Measurements from ENCODE around the gene FOXJ3.
"Not testable (repeated sequence)": the region's sequence is repeated elsewhere in the genome, so short reads cannot be mapped to it uniquely, and the experiment has no call there.

The FOXJ3 gene

GRCh38 chr1:42239555-42239954 lies 95.5 kb downstream of the FOXJ3 start:
- ATAC-seq, result no peak

GRCh38 chr1:42239041-42239440 lies 96.0 kb downstream of the FOXJ3 start:
- ATAC-seq, result no peak

GRCh38 chr1:42231253-42231652 lies 103.8 kb downstream of the FOXJ3 start:
- no peak for ATAC-seq

- no peak for ATAC-seq
Measured at GRCh38 chr1:42228938-42229337, 106.1 kb downstream of the FOXJ3 start.

GRCh38 chr1:42223036-42223435 lies 112.0 kb downstream of the FOXJ3 start:
- ATAC-seq, result no peak

GRCh38 chr1:42221952-42222606 lies 113.0 kb downstream of the FOXJ3 start:
- no peak for ATAC-seq

- no peak for ATAC-seq
Measured at GRCh38 chr1:42221456-42221855, 113.6 kb downstream of the FOXJ3 start.

GRCh38 chr1:42219627-42220026 lies 115.4 kb downstream of the FOXJ3 start:
- no peak for ATAC-seq

GRCh38 chr1:42214447-42214871 lies 120.6 kb downstream of the FOXJ3 start:
- ATAC-seq, result no peak

- no peak for ATAC-seq
Measured at GRCh38 chr1:42211224-42211623, 123.8 kb downstream of the FOXJ3 start.

- ATAC-seq, result no peak
Measured at GRCh38 chr1:42210421-42211133, 124.5 kb downstream of the FOXJ3 start.

GRCh38 chr1:42209526-42210251 lies 125.3 kb downstream of the FOXJ3 start:
- no peak for ATAC-seq

GRCh38 chr1:42206930-42207329 lies 128.1 kb downstream of the FOXJ3 start:
- not testable (repeated sequence) for ATAC-seq

GRCh38 chr1:42206164-42206563 lies 128.9 kb downstream of the FOXJ3 start:
- no peak for ATAC-seq

GRCh38 chr1:42201986-42202385 lies 133.0 kb downstream of the FOXJ3 start:
- ATAC-seq, result no peak

- ATAC-seq, result no peak
Measured at GRCh38 chr1:42198251-42198650, 136.8 kb downstream of the FOXJ3 start.

- ATAC-seq, result no peak
Measured at GRCh38 chr1:42195841-42196240, 139.2 kb downstream of the FOXJ3 start.

GRCh38 chr1:42192106-42192505 lies 142.9 kb downstream of the FOXJ3 start:
- ATAC-seq, result no peak

- no peak for ATAC-seq
Measured at GRCh38 chr1:42191319-42191718, 143.7 kb downstream of the FOXJ3 start.

- ATAC-seq, result no peak
Measured at GRCh38 chr1:42189931-42190853, 144.8 kb downstream of the FOXJ3 start.

GRCh38 chr1:42186152-42186551 lies 148.9 kb downstream of the FOXJ3 start:
- no peak for ATAC-seq

GRCh38 chr1:42184616-42185015 lies 150.4 kb downstream of the FOXJ3 start:
- no peak for ATAC-seq

GRCh38 chr1:42183957-42184268 lies 151.1 kb downstream of the FOXJ3 start:
- ATAC-seq, result no peak
